Neural crest cell (in vitro differentiated cells): Measurements from ENCODE around the gene CCDC92. TPM values are rescaled to one million over a fixed set of nuclear protein-coding genes. Genes with fewer than 3 reads are reported as not detected.
A peak's percentile ranks its signal among the peaks of the same experiment; 100 is the strongest.

Experiments
- DNase-seq: peaks from one replicate; pipeline ENCODE4 v3.0.0; 2021; ENCODE audit warnings: low read depth, mixed read lengths, low spot score
- H3K27ac Mint-ChIP-seq: one replicate; pipeline ENCODE4 v1.8.0; 2021; ENCODE audit warnings: mild to moderate bottlenecking, mixed read lengths; ENCODE audit not compliant: unreplicated experiment
- H3K27me3 Mint-ChIP-seq: 2 replicates; pipeline ENCODE4 v1.8.0; 2021; ENCODE audit warnings: low read depth, mild to moderate bottlenecking, mixed read lengths
- H3K36me3 Mint-ChIP-seq: 2 replicates; pipeline ENCODE4 v1.8.0; 2021; ENCODE audit warnings: low read depth, mild to moderate bottlenecking, mixed read lengths
- H3K4me1 Mint-ChIP-seq: 2 replicates; pipeline ENCODE4 v1.8.0; 2021; ENCODE audit warnings: mixed read lengths
- H3K4me3 Mint-ChIP-seq: one replicate; pipeline ENCODE4 v1.8.0; 2021; ENCODE audit warnings: mild to moderate bottlenecking, mixed read lengths
- H3K9me3 Mint-ChIP-seq: 2 replicates; pipeline ENCODE4 v1.8.0; 2021; ENCODE audit warnings: mixed read lengths
- CTCF ChIP-seq: fragments of 200-600 bp; sonication (generic); conservative IDR thresholded peaks from 2 replicates; pipeline ENCODE4 v1.5.0; 2021; ENCODE audit warnings: antibody characterized with exemption, mild to moderate bottlenecking
- total RNA-seq: library from RNA; stranded (reverse); gene quantifications from 2 replicates; pipeline ENCODE4 v1.2.1, GENCODE V29; 2021

Gene CCDC92
- total RNA-seq, 1 donor from 2014 or later: 33.5 TPM

GRCh38 chr12:124006085-124006845 is 33.6 kb upstream of the CCDC92 start:
- no peaks in the 10 kb centered on the region for H3K9me3 Mint-ChIP-seq
- H3K27me3 Mint-ChIP-seq: no peaks in the 10 kb centered on the region
- TF ChIP-seq CTCF: no peak
- H3K4me3 Mint-ChIP-seq: no peak overlapping the region
- peaks cover 9% of the 10 kb centered on the region for H3K36me3 Mint-ChIP-seq
- DNase-seq: no peak
- no peak overlapping the region for H3K27ac Mint-ChIP-seq
- H3K4me1 Mint-ChIP-seq: peaks cover 32% of the 10 kb centered on the region

GRCh38 chr12:124004233-124004875 is 31.7 kb upstream of the CCDC92 start:
- H3K9me3 Mint-ChIP-seq: no peaks in the 10 kb centered on the region
- H3K4me1 Mint-ChIP-seq: peaks cover 30% of the 10 kb centered on the region
- no peak overlapping the region for H3K4me3 Mint-ChIP-seq
- TF ChIP-seq CTCF: no peak
- peak overlapping the region; percentile 23 for H3K27ac Mint-ChIP-seq
- H3K27me3 Mint-ChIP-seq: no peaks in the 10 kb centered on the region
- DNase-seq: no peak
- peaks cover 2% of the 10 kb centered on the region for H3K36me3 Mint-ChIP-seq

GRCh38 chr12:124002654-124003053 is 30.0 kb upstream of the CCDC92 start:
- Mint-ChIP-seq H3K27me3 (no peaks in the 10 kb centered on the region), H3K4me3 (no peak overlapping the region), H3K4me1 (peaks cover 34% of the 10 kb centered on the region), H3K27ac (no peak overlapping the region), H3K36me3 (peaks cover 5% of the 10 kb centered on the region), H3K9me3 (no peaks in the 10 kb centered on the region)
- no peak for TF ChIP-seq CTCF
- DNase-seq: no peak

GRCh38 chr12:124002021-124002644 is 29.5 kb upstream of the CCDC92 start:
- no peak overlapping the region for H3K27ac Mint-ChIP-seq
- no peak for DNase-seq
- no peaks in the 10 kb centered on the region for H3K27me3 Mint-ChIP-seq
- no peaks in the 10 kb centered on the region for H3K9me3 Mint-ChIP-seq
- peaks cover 5% of the 10 kb centered on the region for H3K36me3 Mint-ChIP-seq
- H3K4me1 Mint-ChIP-seq: peaks cover 34% of the 10 kb centered on the region
- TF ChIP-seq CTCF: no peak
- no peak overlapping the region for H3K4me3 Mint-ChIP-seq

GRCh38 chr12:124001343-124001742 is 28.7 kb upstream of the CCDC92 start:
- Mint-ChIP-seq H3K4me1 (peaks cover 34% of the 10 kb centered on the region), H3K27ac (no peak overlapping the region), H3K27me3 (no peaks in the 10 kb centered on the region), H3K4me3 (no peak overlapping the region), H3K36me3 (peaks cover 5% of the 10 kb centered on the region), H3K9me3 (no peaks in the 10 kb centered on the region)
- no peak for DNase-seq
- no peak for TF ChIP-seq CTCF
